ENCODE results near the gene HAPSTR1.

HAPSTR1 gene

GRCh38 chr16:9095656-9096397 lies 4.4 kb downstream of the HAPSTR1 start:
- no peak for TF ChIP-seq POLR2A (IDR thresholded peaks at IDR 0.05; ENCODE audit: low read depth, low read length)
- FAIRE-seq (no peak), DNase-seq (ENCODE audit: insufficient read length, low spot score) (no peak)

- FAIRE-seq (no peak), DNase-seq (ENCODE audit: insufficient read length, low spot score) (no peak)
- TF ChIP-seq POLR2A (IDR thresholded peaks at IDR 0.05; ENCODE audit: low read depth, low read length), result no peak
These were observed 5.0 kb downstream of the HAPSTR1 start for GRCh38 chr16:9096416-9096952.

- DNase-seq (ENCODE audit: insufficient read length, low spot score) (no peak), FAIRE-seq (no peak)
- TF ChIP-seq POLR2A (IDR thresholded peaks at IDR 0.05; ENCODE audit: low read depth, low read length), result no peak
These were observed 6.1 kb downstream of the HAPSTR1 start for GRCh38 chr16:9097266-9098219.

GRCh38 chr16:9098377-9099090 lies 7.1 kb downstream of the HAPSTR1 start:
- DNase-seq (ENCODE audit: insufficient read length, low spot score) (no peak), FAIRE-seq (no peak)
- TF ChIP-seq POLR2A (IDR thresholded peaks at IDR 0.05; ENCODE audit: low read depth, low read length), result no peak

- no peak for TF ChIP-seq POLR2A (IDR thresholded peaks at IDR 0.05; ENCODE audit: low read depth, low read length)
- FAIRE-seq, result no peak
- no peak for DNase-seq (ENCODE audit: insufficient read length, low spot score)
These were observed 7.7 kb downstream of the HAPSTR1 start for GRCh38 chr16:9099131-9099625.

GRCh38 chr16:9102379-9102778 lies 10.9 kb downstream of the HAPSTR1 start:
- no peak for TF ChIP-seq POLR2A (IDR thresholded peaks at IDR 0.05; ENCODE audit: low read depth, low read length)
- FAIRE-seq (peak; percentile 84), DNase-seq (ENCODE audit: insufficient read length, low spot score) (peak; percentile 29)

GRCh38 chr16:9102943-9103342 lies 11.5 kb downstream of the HAPSTR1 start:
- TF ChIP-seq POLR2A (IDR thresholded peaks at IDR 0.05; ENCODE audit: low read depth, low read length), result no peak
- FAIRE-seq, result no peak
- DNase-seq (ENCODE audit: insufficient read length, low spot score), result no peak

GRCh38 chr16:9103546-9103945 lies 12.1 kb downstream of the HAPSTR1 start:
- DNase-seq (ENCODE audit: insufficient read length, low spot score), result no peak
- no peak for FAIRE-seq
- no peak for TF ChIP-seq POLR2A (IDR thresholded peaks at IDR 0.05; ENCODE audit: low read depth, low read length)

GRCh38 chr16:9105189-9105588 lies 13.7 kb downstream of the HAPSTR1 start:
- no peak for DNase-seq (ENCODE audit: insufficient read length, low spot score)
- no peak for TF ChIP-seq POLR2A (IDR thresholded peaks at IDR 0.05; ENCODE audit: low read depth, low read length)
- FAIRE-seq, result no peak

- TF ChIP-seq POLR2A (IDR thresholded peaks at IDR 0.05; ENCODE audit: low read depth, low read length), result no peak
- FAIRE-seq, result no peak
These were observed 15.9 kb downstream of the HAPSTR1 start for GRCh38 chr16:9107025-9107970.

GRCh38 chr16:9109255-9109654 lies 17.8 kb downstream of the HAPSTR1 start:
- DNase-seq (ENCODE audit: insufficient read length, low spot score) (no peak), FAIRE-seq (no peak)

More at GRCh38 chr16:9107025-9107970, 15.9 kb downstream of the HAPSTR1 start:
- DNase-seq (ENCODE audit: insufficient read length, low spot score), result no peak

GRCh38 chr16:9112166-9112843 lies 20.9 kb downstream of the HAPSTR1 start:
- no peak for TF ChIP-seq POLR2A (IDR thresholded peaks at IDR 0.05; ENCODE audit: low read depth, low read length)
- no peak for DNase-seq (ENCODE audit: insufficient read length, low spot score)
- FAIRE-seq, result no peak

More at GRCh38 chr16:9109255-9109654, 17.8 kb downstream of the HAPSTR1 start:
- no peak for TF ChIP-seq POLR2A (IDR thresholded peaks at IDR 0.05; ENCODE audit: low read depth, low read length)

Data from H54 (cell line).